K562 (cell line): ENCODE results near the gene PLXDC2. TPM values are rescaled to one million over a fixed set of nuclear protein-coding genes. Genes with fewer than 3 reads are reported as not detected.

Experiments
- ATAC-seq: fragments of 200-7000 bp; cut with Tn5 transposase; 3 replicates; pipeline ENCODE4 v1.9.1; 2020; ENCODE audit warnings: moderate library complexity
- BruUV-seq: library from RNA; stranded (reverse); fragments of 400-500 nt; replicated peaks from 2 replicates; lab custom pipeline; 2021; lab: Mats Ljungman, UMichigan
- CTCF ChIA-PET: fragments of 300-600 bp; formaldehyde crosslinking; extraction: SDS; loops from one replicate; lab custom pipeline; 2021; ENCODE audit warnings: low intra/inter-chr PET ratio; lab: Yijun Ruan, JAX
- POLR2A ChIA-PET: fragments of 300-600, 350-650 bp; sonication (Branson Sonifier 250); formaldehyde crosslinking; extraction: SDS; loops from one replicate; lab custom pipeline; 2021; ENCODE audit warnings: antibody characterized with exemption, inconsistent platforms; lab: Yijun Ruan, JAX
- DNase-seq, 4 experiments: peaks; one replicate each; pipeline versions ENCODE4 v3.0.0 to v3.0.0-alpha.2; 2011 to 2018; ENCODE audit warnings: low spot score in 3 of 4, mixed read lengths in 3 of 4; ENCODE audit errors: extremely low read depth in 1 of 4
- FAIRE-seq: peaks from 2 replicates; lab custom pipeline; 2011; peaks lifted over from hg19 to GRCh38; lab: Jason Lieb, UNC
- H2AFZ ChIP-seq: 2 replicates; pipeline ENCODE4 v1.6.0; 2011; ENCODE audit warnings: low read depth, low read length, control low read depth, inconsistent platforms
- H3K27ac ChIP-seq: fragments of 200-600 bp; 3 replicates; pipeline ENCODE4 v1.8.0; 2011; ENCODE audit warnings: low read depth, mild to moderate bottlenecking, control low read depth, inconsistent platforms, low read length, moderate library complexity, mixed read lengths; ENCODE audit errors: extremely low read depth
- H3K27me3 ChIP-seq, 2 experiments: fragments of 300-600 bp in 1 of 2; 2 replicates in 1 of 2; 3 replicates in 1 of 2; pipeline versions ENCODE4 v1.6.0 to v1.8.0; 2011; ENCODE audit warnings: inconsistent platforms in 2 of 2, low read length in 2 of 2, mild to moderate bottlenecking in 1 of 2, mixed read lengths in 1 of 2, moderate library complexity in 1 of 2; ENCODE audit not compliant: control insufficient read depth in 2 of 2, insufficient read depth in 2 of 2
- H3K36me3 ChIP-seq: fragments of 300-600 bp; 3 replicates; pipeline ENCODE4 v1.8.0; 2011; ENCODE audit warnings: mild to moderate bottlenecking, low read length, inconsistent platforms; ENCODE audit not compliant: control insufficient read depth, insufficient read depth
- H3K4me1 ChIP-seq, 2 experiments: fragments of 200-600 bp in 1 of 2; replicated peaks in 1 of 2; 2 replicates in 1 of 2; 3 replicates in 1 of 2; pipeline versions ENCODE4 v1.5.1 to v1.8.0; 2011; ENCODE audit warnings: inconsistent platforms in 2 of 2, low read length in 2 of 2, mild to moderate bottlenecking in 1 of 2, mixed read lengths in 1 of 2, moderate library complexity in 1 of 2; ENCODE audit not compliant: control insufficient read depth in 2 of 2, insufficient read depth in 2 of 2
- H3K4me2 ChIP-seq: 2 replicates; pipeline ENCODE4 v1.6.1; 2011; ENCODE audit warnings: low read length, control low read depth, inconsistent platforms, mixed read lengths; ENCODE audit not compliant: insufficient read depth
- H3K4me3 ChIP-seq: fragments of 200-600 bp; sonication (generic), shearing (Covaris generic); 2 replicates; pipeline ENCODE4 v1.5.1; 2016; ENCODE audit warnings: control low read depth, inconsistent platforms
- H3K79me2 ChIP-seq: fragments of 200-600 bp; 3 replicates; pipeline ENCODE4 v1.8.0; 2011; ENCODE audit warnings: low read length, inconsistent platforms; ENCODE audit not compliant: control insufficient read depth, insufficient read depth
- H3K9ac ChIP-seq, 2 experiments: 2 replicates each; pipeline versions ENCODE4 v1.6.0 to v1.6.1; 2011; ENCODE audit warnings: low read depth in 2 of 2, low read length in 2 of 2, control low read depth in 1 of 2, inconsistent platforms in 1 of 2, mild to moderate bottlenecking in 1 of 2, mixed read lengths in 1 of 2; ENCODE audit not compliant: insufficient read depth in 1 of 2
- H3K9me1 ChIP-seq: one replicate; pipeline ENCODE4 v1.6.0; 2011; ENCODE audit warnings: inconsistent platforms, mild to moderate bottlenecking, low read length, moderate library complexity; ENCODE audit not compliant: control insufficient read depth, insufficient read depth
- H3K9me3 ChIP-seq: replicated peaks from 2 replicates; pipeline ENCODE4 v1.5.1; 2011; ENCODE audit warnings: low read depth, low read length, inconsistent platforms; ENCODE audit not compliant: control insufficient read depth, insufficient read depth
- H4K20me1 ChIP-seq: replicated peaks from 2 replicates; pipeline ENCODE4 v1.6.1; 2011; ENCODE audit warnings: low read length, inconsistent platforms, mixed read lengths; ENCODE audit not compliant: control insufficient read depth, insufficient read depth
- CBX2 ChIP-seq: fragments of 200-600 bp; sonication (generic); IDR thresholded peaks from one replicate; pipeline ENCODE4 v1.6.1; 2012; ENCODE audit warnings: mild to moderate bottlenecking, low read length, inconsistent platforms; ENCODE audit not compliant: insufficient read depth, poor library complexity, severe bottlenecking
- HNRNPH1 ChIP-seq: fragments of 200-400 bp; formaldehyde crosslinking; optimal IDR thresholded peaks from 2 replicates; pipeline ENCODE3; 2017; ENCODE audit warnings: low read depth, mild to moderate bottlenecking, low read length, moderate library complexity
- LARP7 ChIP-seq: fragments of 450-650 bp; IDR thresholded peaks from 2 replicates; pipeline ENCODE4 v1.6.1; 2016
- RCOR1 ChIP-seq, 2 experiments: IDR thresholded peaks; 2 replicates each; pipeline ENCODE4 v1.6.1; 2012; ENCODE audit warnings: low read depth in 2 of 2, low read length in 2 of 2, borderline replicate concordance in 1 of 2, improper control_type of control experiment in 1 of 2
- SFPQ ChIP-seq: fragments of 200-400 bp; formaldehyde crosslinking; IDR thresholded peaks from 2 replicates; pipeline ENCODE4 v1.6.1; 2017; ENCODE audit warnings: mild to moderate bottlenecking, low read depth, low read length, moderate library complexity
- SIN3B ChIP-seq: fragments of 450-650 bp; IDR thresholded peaks from 2 replicates; pipeline ENCODE4 v1.6.1; 2017; ENCODE audit warnings: low read depth, mild to moderate bottlenecking, moderate library complexity
- SMAD2 ChIP-seq: fragments of 150-350 bp; IDR thresholded peaks from 2 replicates; pipeline ENCODE4 v1.6.1; 2014; ENCODE audit warnings: low read depth, mild to moderate bottlenecking, low read length
- TAF7 ChIP-seq: fragments of 450-650 bp; IDR thresholded peaks from 2 replicates; pipeline ENCODE4 v1.6.1; 2016; ENCODE audit warnings: missing genetic modification characterization, missing compliant biosample characterization
- WGBS: fragments of 100-300 bp; shearing (Covaris generic); methylation state at CpG from one replicate; pipeline ENCODE4 v1.1.6; 2016; ENCODE audit warnings: low coverage, mixed read lengths; ENCODE audit not compliant: insufficient coverage; ENCODE audit errors: missing lambda C conversion rate; 5-methylcytosine and 5-hydroxymethylcytosine counted together
- in situ Hi-C: fragments of 300-500 bp; cut with MboI; formaldehyde crosslinking; loops from 4 replicates; pipeline ENCODE4 v1.15.0; 2018; ENCODE audit warnings: inconsistent platforms, mixed read lengths
- intact Hi-C: fragments of 100-400 bp; cut with micrococcal nuclease; formaldehyde crosslinking; loops from 2 replicates; pipeline ENCODE4 v1.14.2; 2022
- polyA plus RNA-seq, 8 experiments: library from polyadenylated mRNA; depleted of rRNA in 4 of 8; stranded (reverse) in 5 of 8; unstranded in 3 of 8; fragments of >200 nt; fragmentation: Nextera tagmentation in 2 of 8; fragmentation: Illumina TruSeq in 1 of 8; extraction: Ambion mirVana in 2 of 8; extraction: Trizol in 1 of 8; gene quantifications; 2 replicates each; pipeline versions ENCODE4 v1.2.1 to v1.2.3, GENCODE V29; 2011 to 2014; ENCODE audit warnings: inconsistent platforms in 1 of 8, missing spikeins in 1 of 8
- total RNA-seq, 7 experiments: library from RNA; depleted of rRNA in 6 of 7; stranded (reverse); fragments of >200 nt in 6 of 7; fragmentation: Illumina TruSeq in 2 of 7; extraction: Trizol in 2 of 7; gene quantifications; 2 replicates each; pipeline versions ENCODE4 v1.2.1 to v1.2.3, GENCODE V29; 2011 to 2021; ENCODE audit warnings: low replicate concordance in 1 of 7

Gene PLXDC2
- total and polyA plus RNA-seq, 9 of the 15 experiments (the other 6 are each of a cell fraction or from before 2014, with no cell fraction given) = 0.01 to 0.33 (median 0.10) TPM; not detected in 3

- Histone ChIP-seq H3K36me3 (no peaks in the 10 kb centered on the region), H3K4me3 (no peak overlapping the region), H3K4me1 (no peaks in the 10 kb centered on the region), H3K79me2 (no peaks in the 10 kb centered on the region), H3K9ac (no peak overlapping the region), H3K9me1 (no peaks in the 10 kb centered on the region), H3K27ac (no peak overlapping the region), H2AFZ (no peak overlapping the region), H3K4me2 (no peak overlapping the region), H3K27me3 (no peaks in the 10 kb centered on the region), H3K9me3 (no peaks in the 10 kb centered on the region), H4K20me1 (no peaks in the 10 kb centered on the region)
- ATAC-seq = no peak
- BruUV-seq = no TSS peak
- FAIRE-seq = no peak
- ChIA-PET CTCF (no interaction called here), POLR2A (no interaction called here)
- no peak for TF ChIP-seq LARP7
- no peak for TF ChIP-seq SIN3B
- no peak for TF ChIP-seq TAF7 (tag)
- no peak for TF ChIP-seq RCOR1 (IDR thresholded peaks at IDR 0.05; ENCODE audit: borderline replicate concordance in 1 of 2, low read depth in 2 of 2, low read length in 2 of 2)
- TF ChIP-seq HNRNPH1 = no peak
- no peak for TF ChIP-seq SFPQ
- no peak for TF ChIP-seq SMAD2
- TF ChIP-seq CBX2 = no peak
- WGBS = 2% methylated on average over 3 of the region's 3 CpGs
- no peak for DNase-seq
- in situ Hi-C loops = no loop called here
- intact Hi-C loops = no loop called here
Measured at GRCh38 chr10:19809481-19809880, 6.8 kb upstream of the PLXDC2 start.
